Stimulated activated CD8-positive, alpha-beta memory T cell treated with anti-CD3 and anti-CD28 coated beads, Interleukin-7, amount 100 ng/mL, for 4 hours (primary cell): ENCODE measurements around the gene KIF26A.
A peak's percentile ranks its signal among the peaks of the same experiment; 100 is the strongest.
"Not testable (repeated sequence)": the region's sequence is repeated elsewhere in the genome, so short reads cannot be mapped to it uniquely, and the experiment has no call there.

Experiments
- DNase-seq, 2 donors: peaks; one replicate each; pipeline ENCODE4 v3.0.0-alpha.2; 2020; ENCODE audit warnings: low read depth in 2 of 2

Gene KIF26A

GRCh38 chr14:104222396-104223036 lies 84.1 kb downstream of the KIF26A start:
- no peak for DNase-seq

- DNase-seq = no peak
Measured at GRCh38 chr14:104223101-104224041, 85.0 kb downstream of the KIF26A start.

GRCh38 chr14:104224131-104224505 lies 85.7 kb downstream of the KIF26A start:
- DNase-seq = no peak

GRCh38 chr14:104224506-104225277 lies 86.3 kb downstream of the KIF26A start:
- DNase-seq = peak in 1 of 2 donors; percentile 11

- not testable (repeated sequence) for DNase-seq
Measured at GRCh38 chr14:104225278-104226190, 87.1 kb downstream of the KIF26A start.

GRCh38 chr14:104226421-104227383 lies 88.3 kb downstream of the KIF26A start:
- no peak for DNase-seq

- DNase-seq = no peak
Measured at GRCh38 chr14:104227806-104228205, 89.4 kb downstream of the KIF26A start.

GRCh38 chr14:104228221-104228620 lies 89.8 kb downstream of the KIF26A start:
- no peak for DNase-seq

GRCh38 chr14:104228716-104229533 lies 90.5 kb downstream of the KIF26A start:
- DNase-seq = no peak

- no peak for DNase-seq
Measured at GRCh38 chr14:104229534-104230055, 91.2 kb downstream of the KIF26A start.

GRCh38 chr14:104230119-104230815 lies 91.9 kb downstream of the KIF26A start:
- DNase-seq = no peak
